CD4-positive, alpha-beta memory T cell (primary cell): ENCODE measurements around the gene TPR. TPM values are rescaled to one million over a fixed set of nuclear protein-coding genes. Genes with fewer than 3 reads are reported as not detected.
"Not testable (repeated sequence)": the region's sequence is repeated elsewhere in the genome, so short reads cannot be mapped to it uniquely, and the experiment has no call there.

Experiments used
- CTCF ChIA-PET: fragments of 350-600 bp; sonication (Branson Sonifier 250); formaldehyde crosslinking; loops from one replicate; lab custom pipeline; 2021; ENCODE audit warnings: inconsistent platforms; ENCODE audit not compliant: partially characterized antibody; lab: Charles Lee
- POLR2A ChIA-PET: fragments of 350-600 bp; sonication (Branson Sonifier 250); formaldehyde crosslinking; loops from one replicate; lab custom pipeline; 2021; ENCODE audit not compliant: partially characterized antibody; lab: Charles Lee
- DNase-seq, 5 donors: peaks; one replicate each; pipeline versions ENCODE4 v3.0.0 to v3.0.0-alpha.2; 2020 to 2022; ENCODE audit warnings: mixed read lengths in 1 of 5
- H3K27ac ChIP-seq: one replicate; pipeline ENCODE4 v1.7.0; 2013; ENCODE audit warnings: low read depth, low read length
- H3K27me3 ChIP-seq: 2 replicates; pipeline ENCODE4 v1.7.0; 2013; ENCODE audit warnings: mild to moderate bottlenecking, low read length, moderate library complexity; ENCODE audit not compliant: insufficient read depth
- H3K36me3 ChIP-seq: 2 replicates; pipeline ENCODE4 v1.7.0; 2013; ENCODE audit warnings: mild to moderate bottlenecking, low read length, moderate library complexity; ENCODE audit not compliant: insufficient read depth
- H3K4me1 ChIP-seq: 2 replicates; pipeline ENCODE4 v1.7.0; 2013; ENCODE audit warnings: mild to moderate bottlenecking, low read length, moderate library complexity; ENCODE audit not compliant: insufficient read depth
- H3K4me3 ChIP-seq, 2 donors: one replicate each; pipeline ENCODE4 v1.7.0; 2013; ENCODE audit warnings: low read length in 2 of 2, mild to moderate bottlenecking in 1 of 2
- H3K9me3 ChIP-seq, 2 donors: one replicate each; pipeline ENCODE4 v1.7.0; 2013; ENCODE audit warnings: low read length in 2 of 2, control low read depth in 1 of 2; ENCODE audit not compliant: control insufficient read depth in 1 of 2
- H3K27ac Mint-ChIP-seq, 7 donors: one replicate each; pipeline ENCODE4 v1.8.0; 2020 to 2021; ENCODE audit warnings: mixed read lengths in 7 of 7, mild to moderate bottlenecking in 6 of 7, inconsistent platforms in 3 of 7, moderate library complexity in 3 of 7
- H3K27me3 Mint-ChIP-seq, 2 donors: one replicate each; pipeline ENCODE4 v1.8.0; 2020 to 2021; ENCODE audit warnings: mixed read lengths in 2 of 2
- H3K36me3 Mint-ChIP-seq, 2 donors: one replicate each; pipeline ENCODE4 v1.8.0; 2020 to 2021; ENCODE audit warnings: mixed read lengths in 2 of 2, inconsistent platforms in 1 of 2, mild to moderate bottlenecking in 1 of 2
- H3K4me1 Mint-ChIP-seq, 4 donors: one replicate each; pipeline ENCODE4 v1.8.0; 2020 to 2021; ENCODE audit warnings: mixed read lengths in 4 of 4, mild to moderate bottlenecking in 1 of 4
- H3K4me3 Mint-ChIP-seq, 8 donors: one replicate each; pipeline ENCODE4 v1.8.0; 2020 to 2021; ENCODE audit warnings: mixed read lengths in 8 of 8, mild to moderate bottlenecking in 7 of 8, moderate library complexity in 6 of 8, inconsistent platforms in 3 of 8
- H3K9me3 Mint-ChIP-seq, 8 donors: one replicate each; pipeline ENCODE4 v1.8.0; 2020 to 2021; ENCODE audit warnings: mixed read lengths in 8 of 8, mild to moderate bottlenecking in 5 of 8, inconsistent platforms in 3 of 8, moderate library complexity in 1 of 8
- intact Hi-C: fragments of 100-400 bp; cut with micrococcal nuclease; formaldehyde crosslinking; loops from one replicate; pipeline ENCODE4 v1.15.1; 2023
- polyA plus RNA-seq, 2 donors: library from polyadenylated mRNA; unstranded; fragments of 300-500 nt; fragmentation: Illumina TruSeq; gene quantifications; one replicate each; pipeline ENCODE4 v1.2.3, GENCODE V29; 2021
- total RNA-seq, 2 experiments: library from RNA; stranded (reverse); gene quantifications; one replicate each; pipeline ENCODE4 v1.2.3, GENCODE V29; 2021

Gene TPR
- total and polyA plus RNA-seq, 4 experiments from 2014 or later: 23.8 to 167 (median 130) TPM

GRCh38 chr1:186386725-186387383 lies 11.8 kb upstream of the TPR start:
- Mint-ChIP-seq H3K27ac (no peak overlapping the region), H3K27me3 (no peaks in the 10 kb centered on the region), H3K4me1 (peaks cover 0 to 2% (median 2%) of the 10 kb centered on the region in 4 donors), H3K9me3 (no peaks in the 10 kb centered on the region), H3K4me3 (no peak overlapping the region), H3K36me3 (peaks cover 17 to 47% of the 10 kb centered on the region in 2 donors)
- no peaks in the 10 kb centered on the region for H3K27me3 ChIP-seq
- peaks cover 32% of the 10 kb centered on the region for H3K36me3 ChIP-seq
- ChIA-PET POLR2A (no interaction called here), CTCF (interaction anchor here (2.8 kb wide), 1 partner anchor 12 kb away, joined by 14 read pairs; the partner anchor contains the start of genes ODR4 and TPR)
- no peak overlapping the region for H3K27ac ChIP-seq
- DNase-seq: no peak
- intact Hi-C loops: no loop called here
- no peaks in the 10 kb centered on the region for H3K4me1 ChIP-seq
- no peak overlapping the region for H3K4me3 ChIP-seq
- H3K9me3 ChIP-seq: no peaks in the 10 kb centered on the region

- H3K36me3 ChIP-seq: peaks cover 9% of the 10 kb centered on the region
- Mint-ChIP-seq H3K4me1 (peaks cover 19 to 57% (median 38%) of the 10 kb centered on the region in 4 donors), H3K4me3 (peak overlapping the region; percentile 91 to 99 (median 98)), H3K27me3 (no peaks in the 10 kb centered on the region), H3K36me3 (peaks cover 17 to 40% of the 10 kb centered on the region in 2 donors), H3K9me3 (peaks cover 0 to 7% (median 0%) of the 10 kb centered on the region in 8 donors), H3K27ac (peak overlapping the region; percentile 93 to 99 (median 98))
- no peak for DNase-seq
- H3K4me3 ChIP-seq: peak overlapping the region; percentile 87 to 96
- CTCF ChIA-PET: interaction anchor here (0.7 to 1.6 kb wide), 18 partner anchors 10 to 1060 kb away, joined by 3 to 16 read pairs (median 6); no protein-coding TSS in a partner anchor
- POLR2A ChIA-PET: interaction anchor here (1.0 to 1.6 kb wide), 9 partner anchors 13 to 1621 kb away, joined by 3 to 14 read pairs (median 4); partner anchors contain the start of genes EDEM3, IVNS1ABP, SWT1 and TRMT1L
- H3K27ac ChIP-seq: peak overlapping the region; percentile 83
- intact Hi-C loops: loop anchor here (1.0 to 5.0 kb wide), 4 partner anchors 1059 to 1622 kb away; partner anchors contain the start of genes EDEM3, IVNS1ABP, NIBAN1 and SWT1
- peaks cover 38% of the 10 kb centered on the region for H3K4me1 ChIP-seq
- H3K9me3 ChIP-seq: no peaks in the 10 kb centered on the region
- no peaks in the 10 kb centered on the region for H3K27me3 ChIP-seq
Measured at GRCh38 chr1:186375929-186376319, 871 bp upstream of the TPR start.

GRCh38 chr1:186374303-186375151 lies 526 bp downstream of the TPR start:
- Mint-ChIP-seq H3K27ac (peak overlapping the region; percentile 93 to 99 (median 98)), H3K4me1 (peaks cover 19 to 61% (median 38%) of the 10 kb centered on the region in 4 donors), H3K9me3 (peaks cover 0 to 7% (median 0%) of the 10 kb centered on the region in 8 donors), H3K27me3 (no peaks in the 10 kb centered on the region), H3K4me3 (peak overlapping the region; percentile 91 to 99 (median 98)), H3K36me3 (peaks cover 20 to 44% of the 10 kb centered on the region in 2 donors)
- H3K4me1 ChIP-seq: peaks cover 46% of the 10 kb centered on the region
- intact Hi-C loops: loop anchor here (1.0 to 5.0 kb wide), 4 partner anchors 1057 to 1620 kb away; partner anchors contain the start of genes EDEM3, IVNS1ABP, NIBAN1 and SWT1
- peak overlapping the region; percentile 87 to 96 for H3K4me3 ChIP-seq
- ChIA-PET CTCF (interaction anchor here (0.7 to 1.6 kb wide), 30 partner anchors 8 to 1059 kb away, joined by 3 to 16 read pairs (median 4); partner anchors contain the start of gene PRG4), POLR2A (interaction anchor here (0.6 to 1.6 kb wide), 17 partner anchors 9 to 1632 kb away, joined by 3 to 14 read pairs (median 4); partner anchors contain the start of genes EDEM3, IVNS1ABP, SWT1 and TRMT1L)
- peak in 3 of 5 donors; percentile 36 to 70 (median 38) for DNase-seq
- peaks cover 22% of the 10 kb centered on the region for H3K36me3 ChIP-seq
- H3K27ac ChIP-seq: peak overlapping the region; percentile 83
- no peaks in the 10 kb centered on the region for H3K9me3 ChIP-seq
- no peaks in the 10 kb centered on the region for H3K27me3 ChIP-seq

- H3K4me3 Mint-ChIP-seq, H3K4me1 ChIP-seq, DNase-seq, H3K27ac Mint-ChIP-seq, H3K27me3 Mint-ChIP-seq, H3K4me1 Mint-ChIP-seq, H3K27me3 ChIP-seq, POLR2A ChIA-PET, H3K27ac ChIP-seq, H3K4me3 ChIP-seq, H3K9me3 Mint-ChIP-seq, intact Hi-C loops, H3K9me3 ChIP-seq: not testable (repeated sequence)
- CTCF ChIA-PET: interaction anchor here (0.9 kb wide), 1 partner anchor 22 kb away, joined by 3 read pairs; no protein-coding TSS in a partner anchor
- H3K36me3 Mint-ChIP-seq: peaks cover 62 to 80% of the 10 kb centered on the region in 2 donors
- peaks cover 68% of the 10 kb centered on the region for H3K36me3 ChIP-seq
Measured at GRCh38 chr1:186347837-186348691, 27.0 kb downstream of the TPR start.

GRCh38 chr1:186340772-186341171 lies 34.3 kb downstream of the TPR start:
- Mint-ChIP-seq H3K4me1 (peaks cover 0 to 3% (median 0%) of the 10 kb centered on the region in 4 donors), H3K36me3 (peaks cover 47 to 70% of the 10 kb centered on the region in 2 donors), H3K4me3 (no peak overlapping the region), H3K9me3 (no peaks in the 10 kb centered on the region), H3K27me3 (no peaks in the 10 kb centered on the region), H3K27ac (peak overlapping the region in 2 of 7 donors; percentile 10 to 50)
- Histone ChIP-seq H3K9me3 (no peaks in the 10 kb centered on the region), H3K4me3 (no peak overlapping the region), H3K36me3 (peaks cover 73% of the 10 kb centered on the region), H3K4me1 (no peaks in the 10 kb centered on the region), H3K27me3 (no peaks in the 10 kb centered on the region), H3K27ac (no peak overlapping the region)
- intact Hi-C loops: no loop called here
- POLR2A ChIA-PET: no interaction called here
- DNase-seq: no peak
- CTCF ChIA-PET: no interaction called here

GRCh38 chr1:186337554-186337953 lies 37.5 kb downstream of the TPR start:
- H3K27me3 ChIP-seq: no peaks in the 10 kb centered on the region
- Mint-ChIP-seq H3K27me3 (no peaks in the 10 kb centered on the region), H3K27ac (no peak overlapping the region), H3K4me1 (peaks cover 0 to 3% (median 0%) of the 10 kb centered on the region in 4 donors), H3K9me3 (no peaks in the 10 kb centered on the region), H3K4me3 (no peak overlapping the region), H3K36me3 (peaks cover 55 to 71% of the 10 kb centered on the region in 2 donors)
- ChIA-PET CTCF (interaction anchor here (1.7 kb wide), 1 partner anchor 33 kb away, joined by 4 read pairs; no protein-coding TSS in a partner anchor), POLR2A (no interaction called here)
- H3K27ac ChIP-seq: no peak overlapping the region
- DNase-seq: no peak
- intact Hi-C loops: loop anchor here (2.0 kb wide), 1 partner anchor 19 kb away; no protein-coding TSS in a partner anchor
- no peaks in the 10 kb centered on the region for H3K9me3 ChIP-seq
- peaks cover 76% of the 10 kb centered on the region for H3K36me3 ChIP-seq
- H3K4me1 ChIP-seq: no peaks in the 10 kb centered on the region
- H3K4me3 ChIP-seq: no peak overlapping the region
